Activated CD4-positive, alpha-beta T cell treated with anti-CD3 and anti-CD28 coated beads, Interleukin-2, Interleukin-4, amounts not matched to agents 100 ng/mL and 50 ng/mL, durations not matched to agents 16 hours and 8 hours (primary cell): ENCODE data around the gene CCDC172.
A peak's percentile ranks its signal among the peaks of the same experiment; 100 is the strongest.

Experiments used
- DNase-seq: peaks from one replicate; pipeline ENCODE4 v3.0.0-alpha.2; 2020; ENCODE audit warnings: low spot score

Gene CCDC172

GRCh38 chr10:116324227-116324950 is at the start of gene CCDC172:
Gene CCDC172, plus strand, starts transcription at chr10:116324448. Its CDS starts 564 bp downstream, at chr10:116325012.
- no peak for DNase-seq

DNA sequence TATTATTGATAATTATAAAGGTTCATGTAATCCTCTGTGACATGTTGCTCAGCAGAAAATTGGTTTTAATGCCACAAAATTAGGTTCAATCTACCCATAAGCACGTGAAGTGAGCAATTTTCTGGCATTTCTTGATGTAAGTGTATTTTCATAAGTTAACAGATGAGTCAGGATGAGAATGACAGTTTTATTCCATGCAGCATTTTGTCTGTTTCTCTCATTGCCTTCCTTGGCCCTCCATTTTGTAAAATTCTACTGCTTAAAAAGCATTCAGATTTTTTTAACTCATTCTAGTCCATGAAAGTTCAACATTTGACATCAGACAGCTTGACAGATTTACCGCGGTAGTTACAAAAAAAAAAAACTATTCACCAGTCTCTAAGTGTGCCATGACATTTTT is 47.3 kb upstream of the CCDC172 start:
- no peak for DNase-seq

DNA sequence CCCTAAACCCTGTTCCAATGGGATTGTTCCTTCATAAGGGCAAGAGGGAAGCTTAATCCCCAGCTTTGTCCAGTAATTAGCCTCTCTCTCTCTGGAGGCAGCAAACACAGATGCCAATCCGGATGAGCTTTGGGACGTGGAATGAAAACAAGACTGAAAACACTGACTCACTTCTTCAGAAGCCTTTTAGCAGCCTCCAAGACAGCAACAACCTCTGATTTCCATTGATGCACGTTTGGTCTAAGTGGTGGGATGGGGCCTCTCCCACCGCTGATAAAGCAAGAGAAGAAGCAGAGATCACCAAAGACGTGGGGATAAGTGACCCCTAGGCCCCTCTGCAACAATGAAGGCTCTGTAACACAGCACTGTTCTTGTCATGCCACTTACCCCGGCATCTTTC is 45.4 kb upstream of the CCDC172 start:
- DNase-seq, result no peak

DNA sequence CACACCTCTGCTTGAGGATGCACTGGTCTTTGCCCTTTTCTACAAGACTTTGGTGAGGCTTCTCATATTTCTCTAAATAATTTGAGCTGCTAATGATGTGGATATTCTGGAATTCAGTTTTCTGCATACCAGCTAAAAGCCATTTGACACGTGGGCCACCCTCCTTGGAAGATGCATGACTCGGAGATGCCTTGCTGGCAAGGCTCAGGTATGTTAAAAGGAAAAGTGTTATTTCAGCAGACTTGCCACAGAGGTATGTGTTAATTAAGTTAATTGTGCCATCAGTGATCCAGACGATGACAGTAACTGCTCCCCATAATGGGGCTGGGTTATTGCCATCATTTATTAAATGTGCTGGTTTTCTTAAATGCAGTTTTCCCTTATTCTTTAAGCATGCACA is 42.5 kb upstream of the CCDC172 start:
- no peak for DNase-seq

DNA sequence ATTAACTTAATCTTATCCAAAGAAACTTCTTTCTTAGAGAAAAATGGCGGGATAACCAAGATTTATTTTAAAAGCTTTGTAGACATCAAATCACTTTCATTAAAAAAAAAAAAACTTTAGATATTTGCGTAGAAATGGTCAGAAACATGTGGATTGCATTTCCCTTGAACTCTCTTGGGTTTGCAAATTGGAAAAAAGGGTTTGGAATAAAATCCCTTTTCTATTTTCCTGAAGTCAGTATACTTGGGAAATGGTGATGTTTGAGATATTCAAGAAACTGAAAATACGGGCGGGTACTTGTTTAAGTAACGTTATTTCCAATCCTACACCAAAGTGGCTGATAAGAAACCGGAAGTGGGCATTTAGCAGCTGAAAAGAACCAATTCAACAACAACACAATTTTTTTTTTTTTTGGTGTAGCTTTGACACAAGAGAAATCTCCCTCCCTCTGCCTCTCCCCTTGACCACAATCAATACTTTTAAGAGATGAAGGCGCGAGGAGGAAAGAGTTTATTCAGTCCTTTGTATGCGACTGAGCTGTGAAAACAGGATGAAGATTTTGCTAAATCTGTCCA is 37.5 kb upstream of the CCDC172 start:
- DNase-seq, result no peak

GRCh38 chr10:116287906-116288501 is 36.2 kb upstream of the CCDC172 start:
- DNase-seq, result peak; percentile 20

DNA sequence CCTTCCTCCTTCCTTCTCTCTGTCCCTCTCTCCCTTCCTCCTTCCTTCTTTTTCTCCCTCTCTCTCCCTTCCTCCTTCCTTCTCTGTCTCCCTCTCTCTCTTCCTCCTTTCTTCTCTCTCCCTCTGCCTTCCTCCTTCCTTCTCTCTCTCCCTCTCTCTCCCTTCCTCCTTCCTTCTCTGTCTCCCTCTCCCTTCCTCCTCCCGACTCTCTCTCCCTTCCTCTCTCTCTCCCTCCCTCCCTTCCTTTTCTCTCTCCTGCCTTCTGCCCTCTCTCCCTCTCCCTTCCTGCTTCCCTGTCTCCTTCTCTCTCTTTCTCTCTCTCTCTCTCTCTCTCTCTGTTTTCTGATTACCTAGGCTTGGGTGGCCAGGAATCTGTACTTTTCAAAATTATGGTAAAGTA is 34.6 kb upstream of the CCDC172 start:
- DNase-seq, result no peak

DNA sequence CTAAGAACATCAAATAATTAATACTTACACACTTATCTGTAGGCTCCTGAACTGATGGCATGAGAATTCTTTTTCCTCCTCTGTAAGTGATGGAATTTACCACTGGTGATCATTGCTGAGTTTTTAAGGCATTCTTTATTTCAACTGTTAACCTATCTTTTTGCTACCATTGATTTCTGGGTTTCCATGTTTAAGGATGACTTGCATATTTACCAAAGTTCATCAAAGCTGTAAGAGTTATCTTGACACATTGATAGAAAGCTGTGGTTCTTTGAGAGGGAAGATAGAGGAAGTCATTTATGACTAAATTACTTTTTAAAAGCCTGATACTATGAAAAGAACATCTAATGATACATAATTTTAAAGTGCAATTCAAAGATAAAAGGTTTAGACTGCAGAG is 31.8 kb upstream of the CCDC172 start:
- no peak for DNase-seq

DNA sequence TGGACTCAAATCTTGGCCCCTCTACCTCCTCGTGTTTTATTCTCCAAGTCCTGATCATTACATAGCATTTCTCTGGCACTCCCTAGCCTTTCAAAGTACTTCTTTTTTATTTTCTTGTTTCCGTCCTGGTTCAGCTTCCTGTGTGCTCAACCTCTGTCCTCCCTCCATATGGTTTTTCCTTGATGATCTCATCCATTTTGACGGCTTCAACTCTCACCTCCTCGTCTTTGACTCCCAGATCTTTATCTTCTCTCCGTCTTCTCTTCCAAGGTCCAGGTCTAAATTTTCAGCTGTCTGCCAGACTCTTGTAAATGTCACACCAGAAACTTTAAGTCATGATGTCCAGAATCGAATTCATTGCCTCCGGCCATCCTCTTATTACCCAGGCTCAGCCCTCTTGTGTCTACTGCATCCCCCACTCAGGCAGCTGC is 27.9 kb upstream of the CCDC172 start:
- DNase-seq, result no peak

DNA sequence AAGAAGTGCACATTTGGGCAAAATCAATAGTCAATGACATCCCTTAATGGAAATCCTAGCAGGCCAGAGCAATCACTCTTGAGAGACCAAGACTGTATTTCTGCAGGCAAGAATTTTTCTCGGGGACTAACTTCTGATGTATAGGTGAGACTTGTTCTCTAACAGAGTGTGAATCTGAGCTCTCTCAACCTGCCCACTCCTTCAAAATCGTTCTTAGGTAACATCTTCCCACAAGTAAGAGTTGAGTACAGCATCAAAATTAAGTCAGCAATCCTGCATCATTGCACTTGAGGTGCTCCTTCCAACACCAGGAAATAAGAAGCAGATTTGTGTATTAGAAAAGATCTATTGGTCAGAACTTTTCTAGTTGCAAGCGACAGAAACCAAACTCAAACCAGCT is 25.7 kb upstream of the CCDC172 start:
- DNase-seq, result no peak

DNA sequence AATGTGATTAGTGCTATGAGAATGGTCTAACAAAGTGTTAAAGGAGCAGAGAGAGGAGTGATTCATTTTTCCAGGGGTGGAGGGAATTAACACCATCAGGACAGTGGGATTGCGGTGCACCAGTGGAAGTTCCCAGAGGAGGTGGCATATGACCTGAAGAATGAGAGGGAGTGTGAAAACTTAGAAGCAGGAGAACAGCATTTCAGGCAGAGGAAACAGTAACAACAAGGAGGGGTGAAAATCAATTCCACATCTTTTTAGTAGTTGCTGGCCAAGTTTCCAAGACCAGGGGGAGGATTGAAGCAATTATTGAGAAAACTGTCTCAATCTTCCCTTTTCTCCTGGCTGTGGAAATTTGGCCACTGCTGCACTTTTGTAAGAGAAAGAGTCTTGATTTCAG is 23.7 kb upstream of the CCDC172 start:
- no peak for DNase-seq

GRCh38 chr10:116304923-116305322 is 19.3 kb upstream of the CCDC172 start:
- no peak for DNase-seq

DNA sequence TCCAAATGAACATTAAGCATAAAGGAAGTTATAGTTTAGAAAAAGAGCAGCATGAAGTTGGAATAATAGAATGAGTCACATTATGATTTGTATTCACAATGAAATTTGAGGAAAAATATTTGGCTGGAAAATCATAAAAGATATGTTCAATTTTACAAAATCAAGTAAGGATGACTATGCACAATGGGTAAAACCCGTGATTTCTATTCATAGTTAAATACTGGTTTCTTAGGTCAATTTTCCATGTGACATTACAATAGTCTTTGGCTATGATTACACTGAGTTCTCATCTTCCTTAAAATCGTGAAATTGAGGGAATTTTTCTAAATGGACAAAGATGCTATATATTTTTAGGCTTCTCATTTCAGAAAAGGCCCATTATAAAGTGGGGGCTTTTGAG is 17.4 kb upstream of the CCDC172 start:
- DNase-seq, result no peak

- no peak for DNase-seq
Measured at GRCh38 chr10:116307455-116307854, 16.8 kb upstream of the CCDC172 start.

GRCh38 chr10:116311016-116311415 is 13.2 kb upstream of the CCDC172 start:
- DNase-seq, result no peak

DNA sequence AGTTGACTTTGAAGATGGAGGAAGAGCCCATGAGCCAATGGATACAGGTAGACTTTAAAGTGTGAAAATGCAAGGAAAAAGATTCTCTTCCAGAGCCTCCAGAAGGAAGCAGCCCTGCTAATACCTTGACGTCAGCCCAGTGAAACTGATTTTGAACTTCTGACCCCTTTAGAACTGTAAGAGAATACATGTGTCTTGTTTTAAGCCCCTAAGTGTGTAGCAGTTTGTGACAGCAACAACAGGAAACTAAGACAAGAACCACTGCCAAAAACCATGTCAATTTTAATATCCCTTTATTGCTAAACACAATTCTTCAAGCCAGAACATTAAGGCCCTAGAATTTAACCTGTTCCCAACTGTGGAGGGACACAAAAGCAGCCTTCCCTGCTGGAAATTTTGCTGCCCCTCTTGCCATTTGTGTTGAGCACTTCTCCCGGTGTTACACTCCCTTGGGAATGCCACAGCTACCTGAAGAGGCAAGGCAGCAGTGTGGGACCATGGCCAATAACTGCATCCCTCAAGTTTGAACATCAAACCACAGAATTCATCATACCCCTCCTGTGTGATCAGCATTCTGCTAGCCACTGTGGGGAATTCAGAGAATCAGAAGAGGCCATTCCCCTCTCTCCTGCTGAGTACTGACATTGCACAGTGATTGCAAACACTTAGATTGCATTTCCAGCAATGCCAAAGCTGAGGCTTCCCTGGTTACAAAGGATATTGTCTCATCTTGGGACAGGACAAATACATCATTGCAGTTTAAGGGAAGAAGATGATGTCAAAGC is 12.3 kb upstream of the CCDC172 start:
- DNase-seq, result no peak

- no peak for DNase-seq
Measured at GRCh38 chr10:116312548-116312947, 11.7 kb upstream of the CCDC172 start.

- DNase-seq, result no peak
Measured at GRCh38 chr10:116316503-116316902, 7.7 kb upstream of the CCDC172 start.

DNA sequence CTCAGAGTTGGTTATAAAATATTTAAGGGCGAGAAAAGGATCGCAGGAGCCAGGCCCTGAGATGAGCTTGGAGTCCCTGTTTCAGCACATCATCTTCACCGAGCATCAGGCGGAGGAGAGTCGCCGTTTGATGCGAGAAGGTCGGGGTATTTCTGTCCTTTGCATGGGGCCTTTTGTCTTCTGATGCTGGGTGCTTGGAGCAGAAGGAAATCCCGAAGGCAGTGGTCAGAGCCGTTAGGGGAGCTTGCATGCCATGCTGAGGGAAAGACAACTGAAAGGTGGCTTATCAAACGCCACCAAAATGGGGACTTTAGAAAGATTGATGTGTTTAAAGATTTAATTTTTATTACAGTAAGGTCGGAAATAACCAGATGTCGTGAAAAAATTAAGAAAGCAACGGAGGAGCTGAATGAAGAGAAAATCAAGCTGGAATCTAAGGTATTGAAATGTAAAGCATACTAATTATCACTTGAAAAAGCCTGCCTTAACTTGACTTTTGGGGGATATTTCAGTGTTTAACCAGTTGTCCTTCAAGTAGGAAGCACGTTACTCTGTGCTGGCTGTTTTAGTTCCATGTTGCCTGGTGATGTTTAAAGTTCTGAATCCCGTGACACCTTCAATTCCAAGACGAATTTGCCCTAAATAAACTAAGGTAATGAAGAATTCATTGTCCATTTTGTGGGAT is 845 bp downstream of the CCDC172 start:
- DNase-seq, result no peak

GRCh38 chr10:116325987-116326386 is 1.7 kb downstream of the CCDC172 start:
- no peak for DNase-seq

DNA sequence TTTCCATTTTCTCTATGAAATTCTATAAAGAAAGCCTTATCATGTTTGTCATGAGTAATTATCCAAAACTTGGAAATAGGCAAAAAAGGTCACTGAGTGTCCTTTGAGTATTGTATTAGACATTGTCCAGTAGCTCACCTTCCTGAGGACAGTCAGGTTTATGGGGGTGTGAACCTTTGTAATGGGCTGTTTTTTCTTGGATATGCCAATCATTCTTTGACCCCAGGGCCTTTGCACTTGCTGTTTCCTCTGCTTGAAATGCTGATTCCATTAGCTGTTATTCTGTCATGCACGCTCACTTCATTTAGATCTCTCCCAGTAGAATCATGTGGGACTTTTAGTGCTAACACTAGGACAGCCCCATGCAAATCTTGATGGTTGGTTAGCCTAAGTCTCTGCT is 4.9 kb downstream of the CCDC172 start:
- DNase-seq, result no peak

DNA sequence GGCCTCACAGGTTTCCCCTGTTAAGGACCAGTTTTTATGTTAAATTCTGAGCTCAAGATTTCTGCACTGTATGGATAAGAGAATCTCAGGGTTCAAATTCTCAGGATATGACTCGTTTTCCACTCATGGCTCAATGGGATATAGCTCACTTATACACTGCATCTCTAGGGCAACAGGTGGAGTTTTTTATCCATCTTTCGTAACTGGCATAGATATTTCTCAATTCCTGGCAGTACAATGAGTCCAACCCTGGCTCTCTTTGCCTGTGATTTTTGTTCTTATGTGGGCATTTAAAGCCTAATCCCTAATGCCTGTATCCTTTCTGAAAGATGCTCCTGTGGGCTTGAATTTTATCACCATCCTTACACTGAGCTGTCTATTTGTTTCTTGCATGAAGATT is 7.6 kb downstream of the CCDC172 start:
- no peak for DNase-seq
